ENCODE results near the gene ZFYVE21. TPM values are rescaled to one million over a fixed set of nuclear protein-coding genes. Genes with fewer than 3 reads are reported as not detected.
A peak's percentile ranks its signal among the peaks of the same experiment; 100 is the strongest.
"Not testable (repeated sequence)": the region's sequence is repeated elsewhere in the genome, so short reads cannot be mapped to it uniquely, and the experiment has no call there.

The ZFYVE21 gene
- total RNA-seq, 2 experiments from 2014 or later: 18.0 to 22.5 TPM

DNA sequence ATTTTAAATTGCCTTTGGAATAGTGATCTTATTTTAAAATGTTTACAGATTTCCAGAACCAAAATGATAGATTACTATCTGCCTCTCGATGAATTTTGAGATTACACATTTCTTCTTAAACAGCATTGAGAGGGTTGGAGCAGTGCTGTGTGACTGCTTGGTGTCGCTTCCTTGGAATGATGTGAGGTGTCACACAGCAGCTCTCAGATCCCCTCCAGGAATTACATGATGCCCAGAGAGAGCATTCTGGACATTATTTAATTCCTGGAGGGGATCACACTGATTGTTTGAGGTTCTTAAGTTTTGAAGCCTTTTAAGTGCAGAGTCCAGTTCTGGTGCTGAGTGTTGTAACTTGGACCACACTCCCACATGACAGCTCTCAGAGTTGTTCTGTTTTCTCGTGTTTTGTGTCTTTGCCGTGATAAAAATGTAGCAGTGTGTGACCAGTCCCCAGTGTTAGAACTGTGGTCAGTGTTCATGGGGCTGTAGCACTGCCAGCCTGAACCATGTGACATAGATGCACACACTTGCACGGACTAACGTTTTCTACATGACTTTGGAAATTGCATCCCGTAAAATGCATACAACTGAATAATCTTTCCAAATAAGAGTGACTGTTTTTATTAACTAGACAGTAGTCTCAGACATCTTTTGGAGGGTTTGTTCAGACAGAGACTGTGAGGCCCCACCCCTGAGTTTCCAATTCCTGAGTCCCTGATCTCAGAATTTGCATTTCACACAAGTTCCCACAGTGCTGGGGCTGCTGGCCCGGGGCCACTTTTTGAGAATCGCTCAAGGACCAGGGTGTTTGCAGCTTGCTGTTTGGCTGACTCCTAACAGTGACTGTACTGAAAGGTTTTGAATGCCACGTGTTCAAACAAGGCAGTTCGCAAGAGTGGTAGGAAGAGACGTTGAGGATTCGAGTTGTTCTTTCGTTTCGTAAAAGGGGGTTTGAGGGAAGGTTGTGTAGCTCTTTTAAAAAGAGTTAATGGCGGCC lies 26.4 kb upstream of the ZFYVE21 start:
- peaks cover 66% of the 10 kb centered on the region for H3K36me3 ChIP-seq (ENCODE audit: insufficient read depth, low read length)
- ChIA-PET POLR2A (interaction anchor here (1.3 kb wide), 1 partner anchor 20 kb away, joined by 3 read pairs; no protein-coding TSS in a partner anchor), CTCF (ENCODE audit: unreplicated experiment) (interaction anchor here (0.8 to 1.4 kb wide), 2 partner anchors 10 to 127 kb away, joined by 3 to 4 read pairs; partner anchors contain the start of gene BAG5)
- H3K4me2 ChIP-seq (ENCODE audit: low read length): peak overlapping the region; percentile 71
- DNase-seq (ENCODE audit: low spot score): peak; percentile 75
- H3K27ac ChIP-seq (ENCODE audit: low read depth, low read length, poor library complexity, severe bottlenecking): peak overlapping the region; percentile 91
- H2AFZ ChIP-seq (ENCODE audit: low read length): no peak overlapping the region
- TF ChIP-seq, protein P1, sequence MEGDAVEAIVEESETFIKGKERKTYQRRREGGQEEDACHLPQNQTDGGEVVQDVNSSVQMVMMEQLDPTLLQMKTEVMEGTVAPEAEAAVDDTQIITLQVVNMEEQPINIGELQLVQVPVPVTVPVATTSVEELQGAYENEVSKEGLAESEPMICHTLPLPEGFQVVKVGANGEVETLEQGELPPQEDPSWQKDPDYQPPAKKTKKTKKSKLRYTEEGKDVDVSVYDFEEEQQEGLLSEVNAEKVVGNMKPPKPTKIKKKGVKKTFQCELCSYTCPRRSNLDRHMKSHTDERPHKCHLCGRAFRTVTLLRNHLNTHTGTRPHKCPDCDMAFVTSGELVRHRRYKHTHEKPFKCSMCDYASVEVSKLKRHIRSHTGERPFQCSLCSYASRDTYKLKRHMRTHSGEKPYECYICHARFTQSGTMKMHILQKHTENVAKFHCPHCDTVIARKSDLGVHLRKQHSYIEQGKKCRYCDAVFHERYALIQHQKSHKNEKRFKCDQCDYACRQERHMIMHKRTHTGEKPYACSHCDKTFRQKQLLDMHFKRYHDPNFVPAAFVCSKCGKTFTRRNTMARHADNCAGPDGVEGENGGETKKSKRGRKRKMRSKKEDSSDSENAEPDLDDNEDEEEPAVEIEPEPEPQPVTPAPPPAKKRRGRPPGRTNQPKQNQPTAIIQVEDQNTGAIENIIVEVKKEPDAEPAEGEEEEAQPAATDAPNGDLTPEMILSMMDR (conservative IDR thresholded peaks at IDR 0.05; ENCODE audit: low read length): no peak
- TF ChIP-seq EZH2phosphoT487 (IDR thresholded peaks at IDR 0.05; ENCODE audit: borderline replicate concordance, low read depth, low read length): no peak
- no peaks in the 10 kb centered on the region for H4K20me1 ChIP-seq (ENCODE audit: insufficient read depth, low read length)
- H3K79me2 ChIP-seq (ENCODE audit: insufficient read depth, low read depth, low read length): peaks cover 4% of the 10 kb centered on the region; the same call in 1 of the 2 replicates
- peak overlapping the region; percentile 60 for H3K4me3 ChIP-seq (ENCODE audit: low read depth, low read length, poor library complexity, severe bottlenecking)
- no peaks in the 10 kb centered on the region for H3K9me3 ChIP-seq (ENCODE audit: low read length)
- intact Hi-C loops (cut with micrococcal nuclease; ENCODE audit: unreplicated experiment): loop anchor here (5.0 kb wide), 1 partner anchor 127 kb away; the partner anchor contains the start of genes BAG5 and COA8
- BruUV-seq (replicated peaks): no TSS peak
- H3K9me2 ChIP-seq (ENCODE audit: insufficient read depth, low read length): no peaks in the 10 kb centered on the region
- peaks cover 57% of the 10 kb centered on the region for H3K4me1 ChIP-seq (ENCODE audit: insufficient read depth, low read length, poor library complexity, severe bottlenecking)

DNA sequence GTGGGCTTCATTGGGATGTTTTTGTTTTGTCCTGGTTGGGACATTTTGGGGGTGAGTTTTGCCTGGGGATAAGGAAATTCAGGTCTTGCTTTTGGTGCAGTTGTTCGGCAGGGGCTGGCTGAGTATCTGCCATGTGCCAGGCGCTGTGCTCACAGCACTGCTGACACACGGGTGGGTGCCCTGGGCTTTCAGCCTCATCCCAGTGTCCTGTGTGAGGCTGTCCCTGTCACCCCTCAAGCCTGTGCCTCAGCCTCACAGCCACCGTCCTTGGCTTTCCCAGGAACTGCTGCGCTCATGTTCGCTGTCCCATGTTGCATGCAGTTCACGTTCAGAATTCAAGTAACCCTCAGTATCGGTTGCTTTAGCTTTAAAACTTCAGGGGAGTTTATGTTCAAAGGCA lies 25.3 kb upstream of the ZFYVE21 start:
- H3K36me3 ChIP-seq (ENCODE audit: insufficient read depth, low read length): peaks cover 63% of the 10 kb centered on the region
- peaks cover 4% of the 10 kb centered on the region; the same call in 1 of the 2 replicates for H3K79me2 ChIP-seq (ENCODE audit: insufficient read depth, low read depth, low read length)
- intact Hi-C loops (cut with micrococcal nuclease; ENCODE audit: unreplicated experiment): no loop called here
- no peaks in the 10 kb centered on the region for H3K9me2 ChIP-seq (ENCODE audit: insufficient read depth, low read length)
- peak overlapping the region; percentile 60 for H3K4me3 ChIP-seq (ENCODE audit: low read depth, low read length, poor library complexity, severe bottlenecking)
- H2AFZ ChIP-seq (ENCODE audit: low read length): no peak overlapping the region
- H3K4me1 ChIP-seq (ENCODE audit: insufficient read depth, low read length, poor library complexity, severe bottlenecking): peaks cover 68% of the 10 kb centered on the region
- POLR2A ChIA-PET: interaction anchor here (0.7 to 1.3 kb wide), 5 partner anchors 9 to 52 kb away, joined by 3 to 10 read pairs (median 5); no protein-coding TSS in a partner anchor
- no peaks in the 10 kb centered on the region for H4K20me1 ChIP-seq (ENCODE audit: insufficient read depth, low read length)
- BruUV-seq (replicated peaks): no TSS peak
- TF ChIP-seq, protein P1 (conservative IDR thresholded peaks at IDR 0.05; ENCODE audit: low read length): no peak
- no peak for TF ChIP-seq EZH2phosphoT487 (IDR thresholded peaks at IDR 0.05; ENCODE audit: borderline replicate concordance, low read depth, low read length)
- peak overlapping the region; percentile 71 for H3K4me2 ChIP-seq (ENCODE audit: low read length)
- no peaks in the 10 kb centered on the region for H3K9me3 ChIP-seq (ENCODE audit: low read length)
- CTCF ChIA-PET (ENCODE audit: unreplicated experiment): interaction anchor here (1.4 kb wide), 1 partner anchor 11 kb away, joined by 3 read pairs; no protein-coding TSS in a partner anchor
- no peak for DNase-seq (ENCODE audit: low spot score)
- peak overlapping the region; percentile 91 for H3K27ac ChIP-seq (ENCODE audit: low read depth, low read length, poor library complexity, severe bottlenecking)

DNA sequence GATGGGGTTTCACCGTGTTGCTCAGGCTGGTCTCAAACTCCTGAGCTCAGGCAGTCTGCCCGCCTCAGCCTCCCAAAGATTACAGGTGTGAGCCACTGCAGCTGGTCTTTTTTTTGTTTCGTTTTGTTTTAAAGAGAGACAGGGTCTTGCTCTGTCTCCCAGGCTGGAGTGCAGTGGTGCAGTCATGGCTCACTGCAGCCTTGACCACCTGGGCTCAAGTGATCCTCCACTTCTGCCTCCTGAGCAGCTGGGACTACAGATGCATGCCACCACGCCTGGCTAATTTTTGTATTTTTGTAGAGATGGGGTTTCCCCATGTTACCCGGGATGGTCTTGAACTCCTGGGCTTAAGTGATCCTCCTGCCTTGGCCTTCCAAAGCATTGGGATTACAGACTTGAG lies 24.0 kb upstream of the ZFYVE21 start:
- peak; percentile 89 for DNase-seq (ENCODE audit: low spot score)
- intact Hi-C loops (cut with micrococcal nuclease; ENCODE audit: unreplicated experiment): loop anchor here (1.0 kb wide), 3 partner anchors 24 to 65 kb away; partner anchors contain the start of genes XRCC3 and ZFYVE21
- H3K4me3 ChIP-seq (ENCODE audit: low read depth, low read length, poor library complexity, severe bottlenecking): peak overlapping the region; percentile 59
- H2AFZ ChIP-seq (ENCODE audit: low read length); H4K20me1 ChIP-seq (ENCODE audit: insufficient read depth, low read length); H3K9me3 ChIP-seq (ENCODE audit: low read length); H3K9me2 ChIP-seq (ENCODE audit: insufficient read depth, low read length); H3K79me2 ChIP-seq (ENCODE audit: insufficient read depth, low read depth, low read length); CTCF ChIA-PET (ENCODE audit: unreplicated experiment); BruUV-seq (replicated peaks): not testable (repeated sequence)
- H3K27ac ChIP-seq (ENCODE audit: low read depth, low read length, poor library complexity, severe bottlenecking): peak overlapping the region; percentile 91
- POLR2A ChIA-PET: interaction anchor here (0.9 to 1.3 kb wide), 4 partner anchors 8 to 22 kb away, joined by 3 to 10 read pairs (median 5); no protein-coding TSS in a partner anchor
- H3K4me1 ChIP-seq (ENCODE audit: insufficient read depth, low read length, poor library complexity, severe bottlenecking): peaks cover 81% of the 10 kb centered on the region
- peaks cover 61% of the 10 kb centered on the region for H3K36me3 ChIP-seq (ENCODE audit: insufficient read depth, low read length)
- peak overlapping the region; percentile 81 for H3K4me2 ChIP-seq (ENCODE audit: low read length)
